ENCODE results near the gene ANG. TPM values are rescaled to one million over a fixed set of nuclear protein-coding genes. Genes with fewer than 3 reads are reported as not detected.

Gene ANG
- total and polyA plus RNA-seq, 3 donors from 2014 or later: 27.7 to 42.7 (median 28.9) TPM

GRCh38 chr14:20743556-20743955 is 55.0 kb downstream of the ANG start:
- TF ChIP-seq POLR2A (IDR thresholded peaks at IDR 0.05): no peak
- Histone ChIP-seq H3K4me3 (no peak overlapping the region), H3K27ac (no peak overlapping the region), H3K4me1 (no peaks in the 10 kb centered on the region), H3K9me3 (no peaks in the 10 kb centered on the region), H3K36me3 (ENCODE audit: low read depth, missing control alignments) (no peaks in the 10 kb centered on the region), H3K27me3 (no peaks in the 10 kb centered on the region)
- no peak for DNase-seq
- intact Hi-C loops (cut with DNase I; ENCODE audit: low total_unique reads): no loop called here
- WGBS, 2 donors: 87 to 94% methylated on average over 2 of the region's 2 CpGs

Small RNA genes within 50 kb of the gene (small RNA-seq; reads per million reads assigned to genes)
- gene RF00019: 0 reads per million in 2 donors

Other genes with a start within 250 kb of the ANG start
- gene OSGEP, start 234.0 kb upstream of the ANG start, total RNA-seq: 10 to 100 TPM; 47.2 to 58.8 TPM
- gene OSGEP, start 234.0 kb upstream of the ANG start, polyA plus RNA-seq (ENCODE audit: insufficient read depth, low read depth, low replicate concordance): 19.9 TPM
- gene APEX1, start 233.5 kb upstream of the ANG start, total RNA-seq: 10 to 100 TPM; 56.7 to 76.2 TPM
- gene APEX1, start 233.5 kb upstream of the ANG start, polyA plus RNA-seq (ENCODE audit: insufficient read depth, low read depth, low replicate concordance): 67.8 TPM
- 10 to 100 TPM; 33.4 to 38.8 TPM for gene PIP4P1, start 227.3 kb upstream of the ANG start, total RNA-seq
- gene PIP4P1, start 227.3 kb upstream of the ANG start, polyA plus RNA-seq (ENCODE audit: insufficient read depth, low read depth, low replicate concordance): 50.8 TPM
- gene PNP, start 219.4 kb upstream of the ANG start, total RNA-seq: 10 to 100 TPM; 13.6 to 21.8 TPM
- 18.9 TPM for gene PNP, start 219.4 kb upstream of the ANG start, polyA plus RNA-seq (ENCODE audit: insufficient read depth, low read depth, low replicate concordance)
- gene RNASE10, start 183.2 kb upstream of the ANG start, total RNA-seq: not detected
- 1.2 TPM for gene RNASE10, start 183.2 kb upstream of the ANG start, polyA plus RNA-seq (ENCODE audit: insufficient read depth, low read depth, low replicate concordance)
- not detected for gene RNASE9, start 127.7 kb upstream of the ANG start, total RNA-seq
- gene RNASE9, start 127.7 kb upstream of the ANG start, polyA plus RNA-seq (ENCODE audit: insufficient read depth, low read depth, low replicate concordance): not detected
- 10 to 100 TPM; 31.7 to 52.0 TPM for gene RNASE11, start 100.8 kb upstream of the ANG start, total RNA-seq
- gene RNASE11, start 100.8 kb upstream of the ANG start, polyA plus RNA-seq (ENCODE audit: insufficient read depth, low read depth, low replicate concordance): 81.0 TPM
- not detected for gene RNASE12, start 97.4 kb upstream of the ANG start, total RNA-seq
- 1.3 TPM for gene RNASE12, start 97.4 kb upstream of the ANG start, polyA plus RNA-seq (ENCODE audit: insufficient read depth, low read depth, low replicate concordance)
- under 1 TPM in 1 of 2 donors, not detected in 1; 0.68 TPM for gene OR6S1, start 47.1 kb upstream of the ANG start, total RNA-seq
- gene OR6S1, start 47.1 kb upstream of the ANG start, polyA plus RNA-seq (ENCODE audit: insufficient read depth, low read depth, low replicate concordance): not detected
- 10 to 100 TPM; 27.6 to 53.4 TPM for gene RNASE4, start 4.2 kb upstream of the ANG start, total RNA-seq
- 27.7 TPM for gene RNASE4, start 4.2 kb upstream of the ANG start, polyA plus RNA-seq (ENCODE audit: insufficient read depth, low read depth, low replicate concordance)
- gene EDDM3A, start 57.1 kb downstream of the ANG start, total RNA-seq: under 1 TPM in 1 of 2 donors, not detected in 1; 0.39 TPM
- 1.9 TPM for gene EDDM3A, start 57.1 kb downstream of the ANG start, polyA plus RNA-seq (ENCODE audit: insufficient read depth, low read depth, low replicate concordance)
- not detected for gene EDDM3B, start 79.6 kb downstream of the ANG start, total RNA-seq
- not detected for gene EDDM3B, start 79.6 kb downstream of the ANG start, polyA plus RNA-seq (ENCODE audit: insufficient read depth, low read depth, low replicate concordance)
- gene RNASE6, start 92.5 kb downstream of the ANG start, total RNA-seq: 1 to 10 TPM in 1 of 2 donors, under 1 TPM in 1; 0.71 to 7.4 TPM
- 11.0 TPM for gene RNASE6, start 92.5 kb downstream of the ANG start, polyA plus RNA-seq (ENCODE audit: insufficient read depth, low read depth, low replicate concordance)
- 1,000 to 10,000 TPM; 2,192 to 2,939 TPM for gene RNASE1, start 114.1 kb downstream of the ANG start, total RNA-seq
- gene RNASE1, start 114.1 kb downstream of the ANG start, polyA plus RNA-seq (ENCODE audit: insufficient read depth, low read depth, low replicate concordance): 1,880 TPM
- under 1 TPM; 0.50 to 0.63 TPM for gene RNASE3, start 202.6 kb downstream of the ANG start, total RNA-seq
- gene RNASE3, start 202.6 kb downstream of the ANG start, polyA plus RNA-seq (ENCODE audit: insufficient read depth, low read depth, low replicate concordance): 1.4 TPM